Ovary (tissue), 9 donors: Measurements from ENCODE around the gene COL18A1. TPM values are rescaled to one million over a fixed set of nuclear protein-coding genes. Genes with fewer than 3 reads are reported as not detected.
"Not testable (repeated sequence)": the region's sequence is repeated elsewhere in the genome, so short reads cannot be mapped to it uniquely, and the experiment has no call there.

ENCODE experiments used
- DNase-seq, 5 donors: peaks; one replicate each; pipeline ENCODE4 v3.0.0-alpha.2; 2019 to 2020
- H3K27ac ChIP-seq, 2 donors: fragments of 200-600 bp; one replicate each; pipeline versions ENCODE4 v1.5.1 to v1.8.0; 2019 to 2022
- H3K27me3 ChIP-seq: fragments of 200-600 bp; one replicate; pipeline ENCODE4 v1.8.0; 2022
- H3K36me3 ChIP-seq: fragments of 200-600 bp; sonication (generic); one replicate; pipeline ENCODE4 v1.5.1; 2019
- H3K4me1 ChIP-seq: one replicate; pipeline ENCODE4 v1.8.1; 2013; ENCODE audit warnings: mild to moderate bottlenecking, moderate library complexity; ENCODE audit not compliant: insufficient read depth
- H3K4me3 ChIP-seq: fragments of 200-600 bp; sonication (generic); one replicate; pipeline ENCODE4 v1.5.1; 2017
- H3K9me3 ChIP-seq, 2 donors: fragments of 200-600 bp in 1 of 2; sonication (generic) in 1 of 2; one replicate each; pipeline versions ENCODE4 v1.5.1 to v1.8.1; 2013 to 2019; ENCODE audit warnings: mild to moderate bottlenecking in 1 of 2, moderate library complexity in 1 of 2
- CTCF ChIP-seq, 3 donors: fragments of 450-650 bp in 2 of 3; fragments of 200-600 bp in 1 of 3; IDR thresholded peaks; one replicate each; pipeline versions ENCODE4 v1.5.1 to v1.8.0; 2016 to 2022; ENCODE audit warnings: antibody characterized with exemption in 3 of 3, mild to moderate bottlenecking in 1 of 3
- EP300 ChIP-seq: sonication (generic); formaldehyde crosslinking; IDR thresholded peaks from one replicate; pipeline ENCODE4 v1.6.1; 2017; ENCODE audit warnings: antibody characterized with exemption
- POLR2A ChIP-seq: fragments of 450-650 bp; IDR thresholded peaks from one replicate; pipeline ENCODE4 v1.6.1; 2017; ENCODE audit warnings: antibody characterized with exemption, mild to moderate bottlenecking, moderate library complexity
- WGBS, 3 donors: extraction: QIAGEN DNeasy Blood & Tissue Kit in 1 of 3; methylation state at CpG; one replicate each; pipeline versions ENCODE4 v1.1.5 to v1.1.7; 2013 to 2017; 5-methylcytosine and 5-hydroxymethylcytosine counted together
- intact Hi-C, 4 donors: fragments of 100-400 bp; cut with DNase I; formaldehyde crosslinking; loops; one replicate each; pipeline versions ENCODE4 v1.11.0 to v1.15.1; 2022 to 2023
- polyA plus RNA-seq, 2 donors: library from polyadenylated mRNA; stranded (reverse); fragments of 200-250 nt in 1 of 2; fragments of 350-450 nt in 1 of 2; fragmentation: Illumina TruSeq in 1 of 2; extraction: RNeasy Lipid Tissue Mini Kit (QIAGEN cat#74804) in 1 of 2; gene quantifications; one replicate each; pipeline ENCODE4 v1.2.3, GENCODE V29; 2013 to 2014
- total RNA-seq, 7 donors: library from RNA; depleted of rRNA in 2 of 7; stranded (reverse); fragments of >200 nt in 2 of 7; fragmentation: NEBNext Ultra II Directional in 3 of 7; extraction: Animal tissue kit (Norgen Biotek cat#: 25700) in 3 of 7; gene quantifications; one replicate each; pipeline versions ENCODE4 v1.1.0 to v1.2.4, GENCODE V29; 2016 to 2023
- donor health status: DM: no; HTN: no; CAD: no; lungs with moderate emphysema.
- donor health status: DM: no; HTN: no; CAD: no.
- donor health status: Bipolar disorder and iron deficiency.
- donor health status: DM: yes; HTN: yes; CAD: no.
- donor health status: DM: no; HTN: no; CAD: no.
- donor health status: DM: yes; HTN: yes; CAD: no.

The COL18A1 gene
- total and polyA plus RNA-seq, 9 donors, result 11.1 to 353 (median 268) TPM

GRCh38 chr21:45442276-45442675 is 37.3 kb downstream of the COL18A1 start:
- H3K9me3 ChIP-seq, result no peaks in the 10 kb centered on the region
- H3K4me3 ChIP-seq, result no peak overlapping the region
- TF ChIP-seq POLR2A, result no peak
- no peak for TF ChIP-seq CTCF (IDR thresholded peaks at IDR 0.05)
- TF ChIP-seq EP300, result no peak
- H3K27me3 ChIP-seq, result no peaks in the 10 kb centered on the region
- H3K4me1 ChIP-seq, result peaks cover 10% of the 10 kb centered on the region
- no peaks in the 10 kb centered on the region for H3K36me3 ChIP-seq
- H3K27ac ChIP-seq, result no peak overlapping the region
- intact Hi-C loops, result loop anchor here in 2 of 4 donors (10.0 kb wide), 3 partner anchors 287 to 497 kb away; partner anchors contain the start of gene SLX9 (in 1 of the 2)
- DNase-seq, result peak in 2 of 5 donors; percentile 28 to 35
- 95 to 96% (median 96%) methylated on average over 17 of the region's 17 CpGs for WGBS, 3 donors

- H3K27me3 ChIP-seq, H3K9me3 ChIP-seq, H3K27ac ChIP-seq, H3K4me3 ChIP-seq, H3K4me1 ChIP-seq, H3K36me3 ChIP-seq: not testable (repeated sequence)
- DNase-seq, result peak in 2 of 5 donors; percentile 19 to 37
- WGBS, 3 donors, result 90 to 93% (median 90%) methylated on average over 39 of the region's 39 CpGs
- intact Hi-C loops, result loop anchor here in 2 of 4 donors (10.0 kb wide), 3 partner anchors 288 to 498 kb away; partner anchors contain the start of gene SLX9 (in 1 of the 2)
Observed at GRCh38 chr21:45442686-45443594, 38.0 kb downstream of the COL18A1 start.

- DNase-seq, result peak in 2 of 5 donors; percentile 28 to 40
- H3K27me3 ChIP-seq, result no peaks in the 10 kb centered on the region
- intact Hi-C loops, result loop anchor here in 2 of 4 donors (10.0 kb wide), 3 partner anchors 289 to 499 kb away; partner anchors contain the start of gene SLX9 (in 1 of the 2)
- TF ChIP-seq CTCF (IDR thresholded peaks at IDR 0.05), result no peak
- no peak for TF ChIP-seq EP300
- no peak for TF ChIP-seq POLR2A
- no peak overlapping the region for H3K27ac ChIP-seq
- no peak overlapping the region for H3K4me3 ChIP-seq
- peaks cover 5% of the 10 kb centered on the region for H3K4me1 ChIP-seq
- H3K9me3 ChIP-seq, result no peaks in the 10 kb centered on the region
- WGBS, 3 donors, result 88 to 91% (median 91%) methylated on average over 27 of the region's 27 CpGs
- no peaks in the 10 kb centered on the region for H3K36me3 ChIP-seq
Observed at GRCh38 chr21:45443595-45444181, 38.7 kb downstream of the COL18A1 start.

GRCh38 chr21:45444385-45444784 is 39.4 kb downstream of the COL18A1 start:
- H3K36me3 ChIP-seq, result no peaks in the 10 kb centered on the region
- WGBS, 3 donors, result 75 to 81% (median 75%) methylated on average over 19 of the region's 19 CpGs
- H3K27ac ChIP-seq, result no peak overlapping the region
- intact Hi-C loops, result loop anchor here in 2 of 4 donors (10.0 kb wide), 3 partner anchors 290 to 500 kb away; partner anchors contain the start of gene SLX9 (in 1 of the 2)
- H3K27me3 ChIP-seq, result no peaks in the 10 kb centered on the region
- peak in 2 of 5 donors; percentile 24 to 33 for DNase-seq
- TF ChIP-seq POLR2A (no peak), EP300 (no peak), CTCF (IDR thresholded peaks at IDR 0.05) (no peak)
- H3K4me3 ChIP-seq, result no peak overlapping the region
- no peaks in the 10 kb centered on the region for H3K9me3 ChIP-seq
- H3K4me1 ChIP-seq, result peaks cover 3% of the 10 kb centered on the region
